ENCODE results near the gene ZBTB42. TPM values are rescaled to one million over a fixed set of nuclear protein-coding genes. Genes with fewer than 3 reads are reported as not detected.

The ZBTB42 gene
- total RNA-seq (2016; rRNA removed; fragmentation: Illumina TruSeq; extraction: Trizol) (3.2 and 4.2 TPM in 2 replicates), polyA plus RNA-seq (2011; rRNA removed) (2.8 and 4.0 TPM in 2 replicates), polyA minus RNA-seq (2011; rRNA and poly(A)+ RNA removed; ENCODE audit: low replicate concordance) (6.6 and 17.0 TPM in 2 replicates), Bru-seq, nascent RNA (percentile 59 among the genes with signal in this experiment), BruChase-seq, experiment 1, labeled RNA remaining after a 6-hour chase (percentile 59 among the genes with signal in this experiment), BruChase-seq, experiment 2, labeled RNA remaining after a 2-hour chase (percentile 54 among the genes with signal in this experiment)
- total RNA-seq (2016; cell fraction: cytosol; rRNA removed; fragmentation: Illumina TruSeq; extraction: Trizol; ENCODE audit: low read depth), result 1.2 and 1.6 TPM in 2 replicates
- 2.4 and 3.9 TPM in 2 replicates for total RNA-seq (2016; cell fraction: insoluble cytoplasmic fraction; rRNA removed; fragmentation: Illumina TruSeq; extraction: Trizol)
- 4.3 and 4.4 TPM in 2 replicates for total RNA-seq (2016; cell fraction: membrane; rRNA removed; fragmentation: Illumina TruSeq; extraction: Trizol)
- 3.6 and 4.2 TPM in 2 replicates for total RNA-seq (2016; cell fraction: nucleus; rRNA removed; fragmentation: Illumina TruSeq; extraction: Trizol)
- polyA plus RNA-seq (2011; cell fraction: cytosol; rRNA removed), result 3.7 and 4.3 TPM in 2 replicates
- 7.2 and 7.5 TPM in 2 replicates for polyA plus RNA-seq (2011; cell fraction: nucleus; rRNA removed)
- polyA plus RNA-seq (2012), result 3.6 and 4.3 TPM in 2 replicates
- polyA plus RNA-seq (2016; cell fraction: cytosol; fragmentation: Illumina TruSeq; extraction: Trizol; ENCODE audit: low read depth), result 1.0 and 1.1 TPM in 2 replicates
- 2.3 and 2.7 TPM in 2 replicates for polyA plus RNA-seq (2016; cell fraction: insoluble cytoplasmic fraction; fragmentation: Illumina TruSeq; extraction: Trizol; ENCODE audit: low read depth)
- polyA plus RNA-seq (2016; cell fraction: membrane; fragmentation: Illumina TruSeq; extraction: Trizol; ENCODE audit: low read depth), result 3.4 and 3.5 TPM in 2 replicates
- 2.8 and 3.1 TPM in 2 replicates for polyA plus RNA-seq (2016; cell fraction: nucleus; fragmentation: Illumina TruSeq; extraction: Trizol; ENCODE audit: insufficient read depth, low read depth)
- 6.2 and 8.1 TPM in 2 replicates for polyA minus RNA-seq (2011; cell fraction: cytosol; rRNA and poly(A)+ RNA removed)
- polyA minus RNA-seq (2011; cell fraction: nucleus; rRNA and poly(A)+ RNA removed), result 8.2 TPM in 2 replicates
- long read RNA-seq, experiment 1, partial matches to known transcripts, result 0 of 2 reads
- long read RNA-seq, experiment 1, other reads (novel, unspliced or antisense), result 0 of 2 reads
- long read RNA-seq, experiment 2, transcript ZBTB42-201 (1 exons, 3,800 nt), result major isoform, 21 of 33 reads
- long read RNA-seq, experiment 2, partial matches to known transcripts, result 1 of 33 reads
- long read RNA-seq, experiment 2, other reads (novel, unspliced or antisense), result 9 of 33 reads

- Histone ChIP-seq H3K4me2 (ENCODE audit: low read depth, low read length) (peak within 1 kb of the TSS; percentile 100), H3K79me2 (ENCODE audit: insufficient read depth, low read length) (no peaks in the 10 kb centered on the region), H3K27ac (ENCODE audit: extremely low read length, insufficient read depth, low read length) (peak within 1 kb of the TSS; percentile 74), H3K4me3 (replicated peaks in 1 of 3; ENCODE audit: insufficient read depth in 1 of 3, low read depth in 2 of 3, low read length in 3 of 3) (peak within 1 kb of the TSS; percentile 82 to 92 (median 90)), H2AFZ (ENCODE audit: low read length) (no peak within 1 kb of the TSS), H3K36me3 (replicated peaks in 1 of 2; ENCODE audit: control insufficient read depth in 1 of 2, insufficient read depth in 2 of 2, low read length in 2 of 2) (no peaks in the 10 kb centered on the region), H3K4me1 (ENCODE audit: insufficient read depth, low read length) (peaks cover 73% of the 10 kb centered on the region), H4K20me1 (ENCODE audit: insufficient read depth, low read length) (peaks cover 7% of the 10 kb centered on the region; the same call in 1 of the 2 replicates), H3K27me3 (ENCODE audit: control insufficient read depth in 1 of 2, insufficient read depth in 2 of 2, low read length in 2 of 2) (no peaks in the 10 kb centered on the region), H3K9me3 (ENCODE audit: low read length) (no peaks in the 10 kb centered on the region), H3K9ac (ENCODE audit: insufficient read depth, low read depth, low read length) (peak within 1 kb of the TSS; percentile 83)
- in situ Hi-C loops (cut with HindIII; ENCODE audit: extremely low pct_ligation_motif_present, low pct_unique_long_range_greater_than_20kb), result no loop called here
- DNase-seq (ENCODE audit: low spot score) (peak; percentile 54), ATAC-seq (peak; percentile 13), FAIRE-seq (no peak)
- intact Hi-C loops (cut with micrococcal nuclease; ENCODE audit: unreplicated experiment), result no loop called here
- CTCF ChIA-PET (ENCODE audit: low intra/inter-chr PET ratio, low total read pairs), result interaction anchor here (1.2 kb wide), 1 partner anchor 26 kb away, joined by 3 read pairs; no protein-coding TSS in a partner anchor
- BruUV-seq (replicated peaks), result no TSS peak
- WGBS (ENCODE audit: low lambda C conversion rate), result no CpG with 5 or more reads among the region's 105 CpGs
- POLR2A ChIA-PET, result interaction anchor here (0.7 to 2.0 kb wide), 9 partner anchors 21 to 220 kb away, joined by 3 to 12 read pairs (median 5); partner anchors contain the start of genes CDCA4 and CEP170B
- no peak for TF ChIP-seq TSC22D2 (CRISPR knock-in tag; IDR thresholded peaks at IDR 0.05; ENCODE audit: borderline replicate concordance)
- TF ChIP-seq KIAA2018 (CRISPR knock-in tag; IDR thresholded peaks at IDR 0.05; ENCODE audit: borderline replicate concordance), result no peak
- no peak for TF ChIP-seq SRSF9 (IDR thresholded peaks at IDR 0.05; ENCODE audit: borderline replicate concordance, insufficient read depth, low read depth, low read length, poor library complexity, severe bottlenecking)
- TF ChIP-seq ZNF629 (CRISPR knock-in tag; conservative IDR thresholded peaks at IDR 0.05), result 0 out of 2 replicates have a peak, but pooled peaks have one; percentile 11
- no peak for TF ChIP-seq TBX3 (IDR thresholded peaks at IDR 0.05; ENCODE audit: borderline replicate concordance)
- no peak; the same call in 1 of the 2 replicates for TF ChIP-seq ZMAT3 (CRISPR knock-in tag; conservative IDR thresholded peaks at IDR 0.05)
Observed at GRCh38 chr14:104800771-104801519, at the start of gene ZBTB42. TSS of gene ZBTB42 (plus strand) at chr14:104801101. CDS start at chr14:104801198, 97 bp downstream.

Measured in HepG2 (cell line).